GM19455 (cell line): ENCODE measurements around the gene SLC38A11.

Experiments used
- ATAC-seq: cut with Tn5 transposase; IDR thresholded peaks from one replicate; pipeline ENCODE4 v1.9.1; 2021; ENCODE audit not compliant: unreplicated experiment

Gene SLC38A11

GRCh38 chr2:164972216-164972615, 16.9 kb upstream of the SLC38A11 start:
- ATAC-seq = no peak

GRCh38 chr2:164969909-164970690, 14.8 kb upstream of the SLC38A11 start:
- ATAC-seq = no peak

- no peak for ATAC-seq
Observed at GRCh38 chr2:164967781-164968228, 12.5 kb upstream of the SLC38A11 start.

GRCh38 chr2:164967361-164967760, 12.0 kb upstream of the SLC38A11 start:
- ATAC-seq = no peak

GRCh38 chr2:164964700-164965099, 9.4 kb upstream of the SLC38A11 start:
- ATAC-seq = no peak

- no peak for ATAC-seq
Observed at GRCh38 chr2:164960159-164960558, 4.8 kb upstream of the SLC38A11 start.

GRCh38 chr2:164954186-164954585, 1.1 kb downstream of the SLC38A11 start:
- no peak for ATAC-seq

- no peak for ATAC-seq
Observed at GRCh38 chr2:164953279-164953678, 2.0 kb downstream of the SLC38A11 start.

GRCh38 chr2:164952057-164952702, 3.1 kb downstream of the SLC38A11 start:
- ATAC-seq = no peak

- no peak for ATAC-seq
Observed at GRCh38 chr2:164948540-164948939, 6.8 kb downstream of the SLC38A11 start.

GRCh38 chr2:164947281-164947680, 8.0 kb downstream of the SLC38A11 start:
- no peak for ATAC-seq

GRCh38 chr2:164943289-164943688, 12.0 kb downstream of the SLC38A11 start:
- no peak for ATAC-seq

GRCh38 chr2:164937864-164938401, 17.4 kb downstream of the SLC38A11 start:
- no peak for ATAC-seq

- no peak for ATAC-seq
Observed at GRCh38 chr2:164935118-164936101, 19.9 kb downstream of the SLC38A11 start.

- ATAC-seq = no peak
Observed at GRCh38 chr2:164934401-164935117, 20.8 kb downstream of the SLC38A11 start.

- no peak for ATAC-seq
Observed at GRCh38 chr2:164933671-164934189, 21.6 kb downstream of the SLC38A11 start.

GRCh38 chr2:164932377-164932776, 22.9 kb downstream of the SLC38A11 start:
- ATAC-seq = no peak

- no peak for ATAC-seq
Observed at GRCh38 chr2:164928101-164928673, 27.1 kb downstream of the SLC38A11 start.

GRCh38 chr2:164922134-164922533, 33.2 kb downstream of the SLC38A11 start:
- ATAC-seq = no peak

GRCh38 chr2:164920430-164920829, 34.9 kb downstream of the SLC38A11 start:
- ATAC-seq = no peak
